ENCODE results near the gene STH.
"Not testable (repeated sequence)": the region's sequence is repeated elsewhere in the genome, so short reads cannot be mapped to it uniquely, and the experiment has no call there.

STH gene

DNA sequence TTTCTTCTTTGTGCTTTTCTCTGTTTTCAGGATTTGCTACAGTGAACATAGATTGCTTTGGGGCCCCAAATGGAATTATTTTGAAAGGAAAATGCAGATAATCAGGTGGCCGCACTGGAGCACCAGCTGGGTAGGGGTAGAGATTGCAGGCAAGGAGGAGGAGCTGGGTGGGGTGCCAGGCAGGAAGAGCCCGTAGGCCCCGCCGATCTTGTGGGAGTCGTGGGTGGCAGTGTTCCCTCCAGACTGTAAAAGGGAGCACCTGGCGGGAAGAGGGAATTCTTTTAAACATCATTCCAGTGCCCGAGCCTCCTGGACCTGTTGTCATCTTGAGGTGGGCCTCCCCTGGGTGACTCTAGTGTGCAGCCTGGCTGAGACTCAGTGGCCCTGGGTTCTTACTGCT, 1.2 kb downstream of the STH start:
- no peak for DNase-seq (ENCODE audit: low read depth, low spot score)

DNA sequence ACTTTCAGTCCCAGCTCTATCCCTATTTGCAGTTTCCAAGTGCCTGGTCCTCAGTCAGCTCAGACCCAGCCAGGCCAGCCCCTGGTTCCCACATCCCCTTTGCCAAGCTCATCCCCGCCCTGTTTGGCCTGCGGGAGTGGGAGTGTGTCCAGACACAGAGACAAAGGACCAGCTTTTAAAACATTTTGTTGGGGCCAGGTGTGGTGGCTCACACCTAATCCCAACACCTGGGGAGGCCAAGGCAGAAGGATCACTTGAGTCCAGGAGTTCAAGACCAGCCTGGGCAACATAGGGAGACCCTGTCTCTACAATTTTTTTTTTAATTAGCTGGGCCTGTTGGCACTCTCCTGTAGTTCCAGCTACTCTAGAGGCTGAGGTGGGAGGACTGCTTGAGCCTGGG, 1.7 kb downstream of the STH start:
- DNase-seq (ENCODE audit: low read depth, low spot score) = no peak
- no peak overlapping the region for H3K4me3 ChIP-seq (ENCODE audit: low read length)

More for the DNA sequence above, 1.2 kb downstream of the STH start:
- H3K4me3 ChIP-seq (ENCODE audit: low read length) = no peak overlapping the region

DNA sequence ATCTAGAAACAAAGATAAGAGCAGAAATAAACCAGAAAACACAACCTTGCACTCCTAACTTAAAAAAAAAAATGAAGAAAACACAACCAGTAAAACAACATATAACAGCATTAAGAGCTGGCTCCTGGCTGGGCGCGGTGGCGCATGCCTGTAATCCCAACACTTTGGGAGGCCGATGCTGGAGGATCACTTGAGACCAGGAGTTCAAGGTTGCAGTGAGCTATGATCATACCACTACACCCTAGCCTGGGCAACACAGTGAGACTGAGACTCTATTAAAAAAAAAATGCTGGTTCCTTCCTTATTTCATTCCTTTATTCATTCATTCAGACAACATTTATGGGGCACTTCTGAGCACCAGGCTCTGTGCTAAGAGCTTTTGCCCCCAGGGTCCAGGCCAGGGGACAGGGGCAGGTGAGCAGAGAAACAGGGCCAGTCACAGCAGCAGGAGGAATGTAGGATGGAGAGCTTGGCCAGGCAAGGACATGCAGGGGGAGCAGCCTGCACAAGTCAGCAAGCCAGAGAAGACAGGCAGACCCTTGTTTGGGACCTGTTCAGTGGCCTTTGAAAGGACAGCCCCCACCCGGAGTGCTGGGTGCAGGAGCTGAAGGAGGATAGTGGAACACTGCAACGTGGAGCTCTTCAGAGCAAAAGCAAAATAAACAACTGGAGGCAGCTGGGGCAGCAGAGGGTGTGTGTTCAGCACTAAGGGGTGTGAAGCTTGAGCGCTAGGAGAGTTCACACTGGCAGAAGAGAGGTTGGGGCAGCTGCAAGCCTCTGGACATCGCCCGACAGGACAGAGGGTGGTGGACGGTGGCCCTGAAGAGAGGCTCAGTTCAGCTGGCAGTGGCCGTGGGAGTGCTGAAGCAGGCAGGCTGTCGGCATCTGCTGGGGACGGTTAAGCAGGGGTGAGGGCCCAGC, 2.6 kb downstream of the STH start:
- no peak overlapping the region for H3K4me3 ChIP-seq (ENCODE audit: low read length)
- no peak for DNase-seq (ENCODE audit: low read depth, low spot score)

DNA sequence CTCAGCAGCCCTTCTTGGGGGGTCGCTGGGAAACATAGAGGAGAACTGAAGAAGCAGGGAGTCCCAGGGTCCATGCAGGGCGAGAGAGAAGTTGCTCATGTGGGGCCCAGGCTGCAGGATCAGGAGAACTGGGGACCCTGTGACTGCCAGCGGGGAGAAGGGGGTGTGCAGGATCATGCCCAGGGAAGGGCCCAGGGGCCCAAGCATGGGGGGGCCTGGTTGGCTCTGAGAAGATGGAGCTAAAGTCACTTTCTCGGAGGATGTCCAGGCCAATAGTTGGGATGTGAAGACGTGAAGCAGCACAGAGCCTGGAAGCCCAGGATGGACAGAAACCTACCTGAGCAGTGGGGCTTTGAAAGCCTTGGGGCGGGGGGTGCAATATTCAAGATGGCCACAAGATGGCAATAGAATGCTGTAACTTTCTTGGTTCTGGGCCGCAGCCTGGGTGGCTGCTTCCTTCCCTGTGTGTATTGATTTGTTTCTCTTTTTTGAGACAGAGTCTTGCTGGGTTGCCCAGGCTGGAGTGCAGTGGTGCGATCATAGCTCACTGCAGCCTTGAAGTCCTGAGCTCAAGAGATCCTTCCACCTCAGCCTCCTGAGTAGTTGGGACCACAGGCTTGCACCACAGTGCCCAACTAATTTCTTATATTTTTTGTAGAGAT, 3.4 kb downstream of the STH start:
- peak; percentile 64 for DNase-seq (ENCODE audit: low read depth, low spot score)
- no peak overlapping the region for H3K4me3 ChIP-seq (ENCODE audit: low read length)

DNA sequence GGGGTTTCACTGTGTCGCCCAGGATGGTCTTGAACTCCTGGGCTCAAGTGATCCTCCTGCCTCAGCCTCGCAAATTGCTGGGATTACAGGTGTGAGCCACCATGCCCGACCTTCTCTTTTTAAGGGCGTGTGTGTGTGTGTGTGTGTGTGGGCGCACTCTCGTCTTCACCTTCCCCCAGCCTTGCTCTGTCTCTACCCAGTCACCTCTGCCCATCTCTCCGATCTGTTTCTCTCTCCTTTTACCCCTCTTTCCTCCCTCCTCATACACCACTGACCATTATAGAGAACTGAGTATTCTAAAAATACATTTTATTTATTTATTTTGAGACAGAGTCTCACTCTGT, 3.9 kb downstream of the STH start:
- H3K4me3 ChIP-seq (ENCODE audit: low read length) = no peak overlapping the region

DNA sequence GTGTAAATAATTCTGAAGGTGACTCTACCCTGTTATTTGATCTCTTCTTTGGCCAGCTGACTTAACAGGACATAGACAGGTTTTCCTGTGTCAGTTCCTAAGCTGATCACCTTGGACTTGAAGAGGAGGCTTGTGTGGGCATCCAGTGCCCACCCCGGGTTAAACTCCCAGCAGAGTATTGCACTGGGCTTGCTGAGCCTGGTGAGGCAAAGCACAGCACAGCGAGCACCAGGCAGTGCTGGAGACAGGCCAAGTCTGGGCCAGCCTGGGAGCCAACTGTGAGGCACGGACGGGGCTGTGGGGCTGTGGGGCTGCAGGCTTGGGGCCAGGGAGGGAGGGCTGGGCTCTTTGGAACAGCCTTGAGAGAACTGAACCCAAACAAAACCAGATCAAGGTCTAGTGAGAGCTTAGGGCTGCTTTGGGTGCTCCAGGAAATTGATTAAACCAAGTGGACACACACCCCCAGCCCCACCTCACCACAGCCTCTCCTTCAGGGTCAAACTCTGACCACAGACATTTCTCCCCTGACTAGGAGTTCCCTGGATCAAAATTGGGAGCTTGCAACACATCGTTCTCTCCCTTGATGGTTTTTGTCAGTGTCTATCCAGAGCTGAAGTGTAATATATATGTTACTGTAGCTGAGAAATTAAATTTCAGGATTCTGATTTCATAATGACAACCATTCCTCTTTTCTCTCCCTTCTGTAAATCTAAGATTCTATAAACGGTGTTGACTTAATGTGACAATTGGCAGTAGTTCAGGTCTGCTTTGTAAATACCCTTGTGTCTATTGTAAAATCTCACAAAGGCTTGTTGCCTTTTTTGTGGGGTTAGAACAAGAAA, 5.1 kb downstream of the STH start:
- H3K4me3 ChIP-seq (ENCODE audit: low read length) = no peak overlapping the region
- no peak for DNase-seq (ENCODE audit: low read depth, low spot score)

More for the DNA sequence above, 3.9 kb downstream of the STH start:
- DNase-seq (ENCODE audit: low read depth, low spot score) = no peak

DNA sequence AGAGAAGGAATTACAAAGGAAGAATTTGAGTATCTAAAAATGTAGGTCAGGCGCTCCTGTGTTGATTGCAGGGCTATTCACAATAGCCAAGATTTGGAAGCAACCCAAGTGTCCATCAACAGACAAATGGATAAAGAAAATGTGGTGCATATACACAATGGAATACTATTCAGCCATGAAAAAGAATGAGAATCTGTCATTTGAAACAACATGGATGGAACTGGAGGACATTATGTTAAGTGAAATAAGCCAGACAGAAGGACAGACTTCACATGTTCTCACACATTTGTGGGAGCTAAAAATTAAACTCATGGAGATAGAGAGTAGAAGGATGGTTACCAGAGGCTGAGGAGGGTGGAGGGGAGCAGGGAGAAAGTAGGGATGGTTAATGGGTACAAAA, 7.0 kb downstream of the STH start:
- H3K4me3 ChIP-seq (ENCODE audit: low read length); DNase-seq (ENCODE audit: low read depth, low spot score): not testable (repeated sequence)

DNA sequence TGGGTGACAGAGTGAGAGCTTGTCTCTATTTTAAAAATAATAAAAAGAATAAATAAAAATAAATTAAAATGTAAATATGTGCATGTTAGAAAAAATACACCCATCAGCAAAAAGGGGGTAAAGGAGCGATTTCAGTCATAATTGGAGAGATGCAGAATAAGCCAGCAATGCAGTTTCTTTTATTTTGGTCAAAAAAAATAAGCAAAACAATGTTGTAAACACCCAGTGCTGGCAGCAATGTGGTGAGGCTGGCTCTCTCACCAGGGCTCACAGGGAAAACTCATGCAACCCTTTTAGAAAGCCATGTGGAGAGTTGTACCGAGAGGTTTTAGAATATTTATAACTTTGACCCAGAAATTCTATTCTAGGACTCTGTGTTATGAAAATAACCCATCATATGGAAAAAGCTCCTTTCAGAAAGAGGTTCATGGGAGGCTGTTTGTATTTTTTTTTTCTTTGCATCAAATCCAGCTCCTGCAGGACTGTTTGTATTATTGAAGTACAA, 8.5 kb downstream of the STH start:
- no peak overlapping the region for H3K4me3 ChIP-seq (ENCODE audit: low read length)
- no peak for DNase-seq (ENCODE audit: low read depth, low spot score)

DNA sequence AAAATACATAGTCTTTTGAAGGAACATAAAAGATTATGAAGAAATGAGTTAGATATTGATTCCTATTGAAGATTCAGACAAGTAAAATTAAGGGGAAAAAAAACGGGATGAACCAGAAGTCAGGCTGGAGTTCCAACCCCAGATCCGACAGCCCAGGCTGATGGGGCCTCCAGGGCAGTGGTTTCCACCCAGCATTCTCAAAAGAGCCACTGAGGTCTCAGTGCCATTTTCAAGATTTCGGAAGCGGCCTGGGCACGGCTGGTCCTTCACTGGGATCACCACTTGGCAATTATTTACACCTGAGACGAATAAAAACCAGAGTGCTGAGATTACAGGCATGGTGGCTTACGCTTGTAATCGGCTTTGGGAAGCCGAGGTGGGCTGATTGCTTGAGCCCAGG, 9.5 kb downstream of the STH start:
- DNase-seq (ENCODE audit: low read depth, low spot score) = no peak
- no peak overlapping the region for H3K4me3 ChIP-seq (ENCODE audit: low read length)

DNA sequence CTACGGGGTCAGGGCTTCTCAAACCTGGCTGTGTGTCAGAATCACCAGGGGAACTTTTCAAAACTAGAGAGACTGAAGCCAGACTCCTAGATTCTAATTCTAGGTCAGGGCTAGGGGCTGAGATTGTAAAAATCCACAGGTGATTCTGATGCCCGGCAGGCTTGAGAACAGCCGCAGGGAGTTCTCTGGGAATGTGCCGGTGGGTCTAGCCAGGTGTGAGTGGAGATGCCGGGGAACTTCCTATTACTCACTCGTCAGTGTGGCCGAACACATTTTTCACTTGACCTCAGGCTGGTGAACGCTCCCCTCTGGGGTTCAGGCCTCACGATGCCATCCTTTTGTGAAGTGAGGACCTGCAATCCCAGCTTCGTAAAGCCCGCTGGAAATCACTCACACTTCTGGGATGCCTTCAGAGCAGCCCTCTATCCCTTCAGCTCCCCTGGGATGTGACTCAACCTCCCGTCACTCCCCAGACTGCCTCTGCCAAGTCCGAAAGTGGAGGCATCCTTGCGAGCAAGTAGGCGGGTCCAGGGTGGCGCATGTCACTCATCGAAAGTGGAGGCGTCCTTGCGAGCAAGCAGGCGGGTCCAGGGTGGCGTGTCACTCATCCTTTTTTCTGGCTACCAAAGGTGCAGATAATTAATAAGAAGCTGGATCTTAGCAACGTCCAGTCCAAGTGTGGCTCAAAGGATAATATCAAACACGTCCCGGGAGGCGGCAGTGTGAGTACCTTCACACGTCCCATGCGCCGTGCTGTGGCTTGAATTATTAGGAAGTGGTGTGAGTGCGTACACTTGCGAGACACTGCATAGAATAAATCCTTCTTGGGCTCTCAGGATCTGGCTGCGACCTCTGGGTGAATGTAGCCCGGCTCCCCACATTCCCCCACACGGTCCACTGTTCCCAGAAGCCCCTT, 10.9 kb downstream of the STH start:
- no peak overlapping the region for H3K4me3 ChIP-seq (ENCODE audit: low read length)
- DNase-seq (ENCODE audit: low read depth, low spot score) = no peak

DNA sequence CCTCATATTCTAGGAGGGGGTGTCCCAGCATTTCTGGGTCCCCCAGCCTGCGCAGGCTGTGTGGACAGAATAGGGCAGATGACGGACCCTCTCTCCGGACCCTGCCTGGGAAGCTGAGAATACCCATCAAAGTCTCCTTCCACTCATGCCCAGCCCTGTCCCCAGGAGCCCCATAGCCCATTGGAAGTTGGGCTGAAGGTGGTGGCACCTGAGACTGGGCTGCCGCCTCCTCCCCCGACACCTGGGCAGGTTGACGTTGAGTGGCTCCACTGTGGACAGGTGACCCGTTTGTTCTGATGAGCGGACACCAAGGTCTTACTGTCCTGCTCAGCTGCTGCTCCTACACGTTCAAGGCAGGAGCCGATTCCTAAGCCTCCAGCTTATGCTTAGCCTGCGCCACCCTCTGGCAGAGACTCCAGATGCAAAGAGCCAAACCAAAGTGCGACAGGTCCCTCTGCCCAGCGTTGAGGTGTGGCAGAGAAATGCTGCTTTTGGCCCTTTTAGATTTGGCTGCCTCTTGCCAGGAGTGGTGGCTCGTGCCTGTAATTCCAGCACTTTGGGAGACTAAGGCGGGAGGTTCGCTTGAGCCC, 11.6 kb downstream of the STH start:
- H3K4me3 ChIP-seq (ENCODE audit: low read length) = no peak overlapping the region
- no peak for DNase-seq (ENCODE audit: low read depth, low spot score)

DNA sequence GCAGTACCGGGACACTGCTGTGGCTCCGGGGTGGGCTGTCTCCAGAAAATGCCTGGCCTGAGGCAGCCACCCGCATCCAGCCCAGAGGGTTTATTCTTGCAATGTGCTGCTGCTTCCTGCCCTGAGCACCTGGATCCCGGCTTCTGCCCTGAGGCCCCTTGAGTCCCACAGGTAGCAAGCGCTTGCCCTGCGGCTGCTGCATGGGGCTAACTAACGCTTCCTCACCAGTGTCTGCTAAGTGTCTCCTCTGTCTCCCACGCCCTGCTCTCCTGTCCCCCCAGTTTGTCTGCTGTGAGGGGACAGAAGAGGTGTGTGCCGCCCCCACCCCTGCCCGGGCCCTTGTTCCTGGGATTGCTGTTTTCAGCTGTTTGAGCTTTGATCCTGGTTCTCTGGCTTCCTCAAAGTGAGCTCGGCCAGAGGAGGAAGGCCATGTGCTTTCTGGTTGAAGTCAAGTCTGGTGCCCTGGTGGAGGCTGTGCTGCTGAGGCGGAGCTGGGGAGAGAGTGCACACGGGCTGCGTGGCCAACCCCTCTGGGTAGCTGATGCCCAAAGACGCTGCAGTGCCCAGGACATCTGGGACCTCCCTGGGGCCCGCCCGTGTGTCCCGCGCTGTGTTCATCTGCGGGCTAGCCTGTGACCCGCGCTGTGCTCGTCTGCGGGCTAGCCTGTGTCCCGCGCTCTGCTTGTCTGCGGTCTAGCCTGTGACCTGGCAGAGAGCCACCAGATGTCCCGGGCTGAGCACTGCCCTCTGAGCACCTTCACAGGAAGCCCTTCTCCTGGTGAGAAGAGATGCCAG, 12.9 kb downstream of the STH start:
- H3K4me3 ChIP-seq (ENCODE audit: low read length) = no peak overlapping the region
- DNase-seq (ENCODE audit: low read depth, low spot score) = no peak

DNA sequence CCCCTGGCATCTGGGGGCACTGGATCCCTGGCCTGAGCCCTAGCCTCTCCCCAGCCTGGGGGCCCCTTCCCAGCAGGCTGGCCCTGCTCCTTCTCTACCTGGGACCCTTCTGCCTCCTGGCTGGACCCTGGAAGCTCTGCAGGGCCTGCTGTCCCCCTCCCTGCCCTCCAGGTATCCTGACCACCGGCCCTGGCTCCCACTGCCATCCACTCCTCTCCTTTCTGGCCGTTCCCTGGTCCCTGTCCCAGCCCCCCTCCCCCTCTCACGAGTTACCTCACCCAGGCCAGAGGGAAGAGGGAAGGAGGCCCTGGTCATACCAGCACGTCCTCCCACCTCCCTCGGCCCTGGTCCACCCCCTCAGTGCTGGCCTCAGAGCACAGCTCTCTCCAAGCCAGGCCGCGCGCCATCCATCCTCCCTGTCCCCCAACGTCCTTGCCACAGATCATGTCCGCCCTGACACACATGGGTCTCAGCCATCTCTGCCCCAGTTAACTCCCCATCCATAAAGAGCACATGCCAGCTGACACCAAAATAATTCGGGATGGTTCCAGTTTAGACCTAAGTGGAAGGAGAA, 13.5 kb downstream of the STH start:
- DNase-seq (ENCODE audit: low read depth, low spot score) = no peak
- no peak overlapping the region for H3K4me3 ChIP-seq (ENCODE audit: low read length)

DNA sequence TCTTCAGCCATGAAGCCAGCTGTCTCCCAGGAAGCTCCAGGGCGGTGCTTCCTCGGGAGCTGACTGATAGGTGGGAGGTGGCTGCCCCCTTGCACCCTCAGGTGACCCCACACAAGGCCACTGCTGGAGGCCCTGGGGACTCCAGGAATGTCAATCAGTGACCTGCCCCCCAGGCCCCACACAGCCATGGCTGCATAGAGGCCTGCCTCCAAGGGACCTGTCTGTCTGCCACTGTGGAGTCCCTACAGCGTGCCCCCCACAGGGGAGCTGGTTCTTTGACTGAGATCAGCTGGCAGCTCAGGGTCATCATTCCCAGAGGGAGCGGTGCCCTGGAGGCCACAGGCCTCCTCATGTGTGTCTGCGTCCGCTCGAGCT, 14.1 kb downstream of the STH start:
- DNase-seq (ENCODE audit: low read depth, low spot score) = no peak
- H3K4me3 ChIP-seq (ENCODE audit: low read length) = no peak overlapping the region

DNA sequence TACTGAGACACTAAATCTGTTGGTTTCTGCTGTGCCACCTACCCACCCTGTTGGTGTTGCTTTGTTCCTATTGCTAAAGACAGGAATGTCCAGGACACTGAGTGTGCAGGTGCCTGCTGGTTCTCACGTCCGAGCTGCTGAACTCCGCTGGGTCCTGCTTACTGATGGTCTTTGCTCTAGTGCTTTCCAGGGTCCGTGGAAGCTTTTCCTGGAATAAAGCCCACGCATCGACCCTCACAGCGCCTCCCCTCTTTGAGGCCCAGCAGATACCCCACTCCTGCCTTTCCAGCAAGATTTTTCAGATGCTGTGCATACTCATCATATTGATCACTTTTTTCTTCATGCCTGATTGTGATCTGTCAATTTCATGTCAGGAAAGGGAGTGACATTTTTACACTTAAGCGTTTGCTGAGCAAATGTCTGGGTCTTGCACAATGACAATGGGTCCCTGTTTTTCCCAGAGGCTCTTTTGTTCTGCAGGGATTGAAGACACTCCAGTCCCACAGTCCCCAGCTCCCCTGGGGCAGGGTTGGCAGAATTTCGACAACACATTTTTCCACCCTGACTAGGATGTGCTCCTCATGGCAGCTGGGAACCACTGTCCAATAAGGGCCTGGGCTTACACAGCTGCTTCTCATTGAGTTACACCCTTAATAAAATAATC, 14.6 kb downstream of the STH start:
- no peak for DNase-seq (ENCODE audit: low read depth, low spot score)
- H3K4me3 ChIP-seq (ENCODE audit: low read length) = no peak overlapping the region

DNA sequence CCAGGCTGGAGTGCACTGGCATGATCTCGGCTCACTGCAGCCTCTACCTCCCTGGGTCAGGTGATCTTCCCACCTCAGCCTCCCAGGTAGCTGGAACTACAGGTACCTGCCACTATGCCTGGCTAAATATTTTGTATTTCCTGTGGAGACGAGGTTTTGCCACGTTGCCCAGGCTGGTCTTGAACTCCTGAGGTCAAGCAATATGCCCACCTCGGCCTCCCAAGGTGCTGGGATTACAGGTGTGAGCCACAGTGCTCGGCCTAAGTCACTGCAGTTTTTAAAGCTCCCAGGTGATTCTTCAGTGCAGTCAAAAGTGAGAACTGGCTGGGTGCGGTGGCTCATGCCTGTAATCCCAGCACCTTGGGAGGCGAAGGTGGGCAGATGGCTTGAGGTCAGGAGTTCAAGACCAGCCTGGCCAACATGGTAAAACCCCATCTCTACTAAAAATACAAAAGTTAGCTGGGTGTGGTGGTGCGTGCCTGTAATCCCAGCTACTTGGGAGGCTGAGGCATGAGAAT, 20.4 kb downstream of the STH start:
- not testable (repeated sequence) for DNase-seq (ENCODE audit: low read depth, low spot score); H3K4me3 ChIP-seq (ENCODE audit: low read length)

All from Jurkat, Clone E6-1 (cell line).